ENCODE data around the gene RAP2A.

The RAP2A gene

DNA sequence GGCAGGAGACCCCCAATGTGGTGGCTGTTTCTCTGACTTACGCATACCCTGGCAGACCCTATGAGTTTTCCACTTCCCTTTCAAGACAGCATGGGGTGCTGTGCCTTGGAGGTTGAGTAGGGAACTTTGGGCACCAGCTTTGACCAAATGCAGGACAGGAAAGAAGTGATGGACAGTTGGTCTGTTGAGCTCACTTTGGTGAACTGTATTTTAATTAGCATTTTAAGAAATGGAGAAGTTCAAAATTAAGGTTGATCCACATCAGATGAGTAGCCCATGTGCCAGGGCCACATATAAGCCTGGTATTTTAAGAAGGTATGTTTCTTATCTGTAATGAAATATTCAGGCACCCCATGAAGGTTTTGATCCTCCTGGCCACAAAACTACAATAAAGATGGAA is 46.1 kb upstream of the RAP2A start:
- H3K4me3 ChIP-seq (replicated peaks; ENCODE audit: low read depth, low read length) = no peak overlapping the region
- TF ChIP-seq, protein P1, sequence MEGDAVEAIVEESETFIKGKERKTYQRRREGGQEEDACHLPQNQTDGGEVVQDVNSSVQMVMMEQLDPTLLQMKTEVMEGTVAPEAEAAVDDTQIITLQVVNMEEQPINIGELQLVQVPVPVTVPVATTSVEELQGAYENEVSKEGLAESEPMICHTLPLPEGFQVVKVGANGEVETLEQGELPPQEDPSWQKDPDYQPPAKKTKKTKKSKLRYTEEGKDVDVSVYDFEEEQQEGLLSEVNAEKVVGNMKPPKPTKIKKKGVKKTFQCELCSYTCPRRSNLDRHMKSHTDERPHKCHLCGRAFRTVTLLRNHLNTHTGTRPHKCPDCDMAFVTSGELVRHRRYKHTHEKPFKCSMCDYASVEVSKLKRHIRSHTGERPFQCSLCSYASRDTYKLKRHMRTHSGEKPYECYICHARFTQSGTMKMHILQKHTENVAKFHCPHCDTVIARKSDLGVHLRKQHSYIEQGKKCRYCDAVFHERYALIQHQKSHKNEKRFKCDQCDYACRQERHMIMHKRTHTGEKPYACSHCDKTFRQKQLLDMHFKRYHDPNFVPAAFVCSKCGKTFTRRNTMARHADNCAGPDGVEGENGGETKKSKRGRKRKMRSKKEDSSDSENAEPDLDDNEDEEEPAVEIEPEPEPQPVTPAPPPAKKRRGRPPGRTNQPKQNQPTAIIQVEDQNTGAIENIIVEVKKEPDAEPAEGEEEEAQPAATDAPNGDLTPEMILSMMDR (IDR thresholded peaks at IDR 0.05; ENCODE audit: low read length, missing control alignments) = no peak
- no peak for DNase-seq (ENCODE audit: low read depth)

DNA sequence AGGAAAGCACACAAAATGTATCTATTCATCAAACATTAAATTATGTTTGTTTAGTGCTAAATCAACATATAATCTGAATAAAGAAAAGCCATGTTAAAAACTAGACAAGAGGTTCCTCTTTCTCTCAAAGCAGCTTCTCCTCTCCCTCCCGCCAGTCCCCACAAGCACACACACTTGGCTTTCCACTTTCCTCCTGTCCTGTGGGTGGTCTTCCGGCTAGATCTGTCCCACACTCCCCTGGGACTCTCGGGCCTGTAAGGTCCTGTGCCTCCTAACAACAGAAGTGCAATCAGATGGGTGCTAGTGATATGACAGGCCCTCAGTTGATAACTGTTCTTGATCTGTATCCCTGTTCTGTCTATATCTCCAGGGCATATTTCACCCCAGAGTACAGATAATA is 45.6 kb upstream of the RAP2A start:
- DNase-seq (ENCODE audit: low read depth) = no peak
- no peak overlapping the region for H3K4me3 ChIP-seq (replicated peaks; ENCODE audit: low read depth, low read length)
- TF ChIP-seq, protein P1 (IDR thresholded peaks at IDR 0.05; ENCODE audit: low read length, missing control alignments) = no peak

DNA sequence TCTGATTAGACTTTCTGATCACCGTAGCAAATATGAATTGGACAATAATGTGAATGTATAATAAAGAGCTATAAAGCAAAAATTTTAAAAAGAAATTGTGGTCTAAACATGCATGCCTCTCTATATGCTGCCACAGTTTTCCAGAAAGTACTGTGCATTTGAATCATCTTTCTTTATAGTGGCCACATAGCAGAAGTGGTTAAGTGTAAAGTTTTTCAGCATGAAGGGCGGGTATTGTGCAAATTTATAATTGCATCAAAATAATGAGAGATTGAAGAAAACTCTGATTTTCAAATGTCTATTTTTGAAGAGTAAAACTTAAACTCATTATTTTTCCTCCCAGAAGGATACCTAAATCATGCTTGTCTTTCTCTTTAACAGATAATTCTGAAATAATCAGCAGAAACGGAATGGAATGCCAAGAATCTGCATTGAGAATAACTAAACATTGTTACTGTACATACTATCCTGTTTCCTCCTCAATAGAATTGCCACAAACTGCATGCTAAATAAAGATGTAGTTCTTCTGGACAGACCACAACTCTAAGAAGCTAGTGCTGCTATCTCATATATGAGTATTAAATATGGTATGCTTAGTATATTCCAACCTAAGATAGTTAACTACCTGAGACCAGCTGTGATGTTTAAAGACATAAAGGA is 42.9 kb upstream of the RAP2A start:
- TF ChIP-seq, protein P1 (IDR thresholded peaks at IDR 0.05; ENCODE audit: low read length, missing control alignments) = no peak
- peak; percentile 35 for DNase-seq (ENCODE audit: low read depth)
- H3K4me3 ChIP-seq (replicated peaks; ENCODE audit: low read depth, low read length) = no peak overlapping the region

DNA sequence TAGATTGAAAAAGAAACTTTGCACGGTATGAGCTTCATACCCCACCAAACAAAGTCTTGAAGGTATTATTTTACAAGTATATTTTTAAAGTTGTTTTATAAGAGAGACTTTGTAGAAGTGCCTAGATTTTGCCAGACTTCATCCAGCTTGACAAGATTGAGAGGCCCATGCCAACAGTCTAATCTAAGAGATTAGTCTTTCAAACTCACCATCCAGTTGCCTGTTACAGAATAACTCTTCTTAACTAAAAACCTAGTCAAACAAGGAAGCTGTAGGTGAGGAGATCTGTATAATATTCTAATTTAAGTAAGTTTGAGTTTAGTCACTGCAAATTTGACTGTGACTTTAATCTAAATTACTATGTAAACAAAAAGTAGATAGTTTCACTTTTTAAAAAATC is 41.9 kb upstream of the RAP2A start:
- DNase-seq (ENCODE audit: low read depth) = no peak
- TF ChIP-seq, protein P1 (IDR thresholded peaks at IDR 0.05; ENCODE audit: low read length, missing control alignments) = no peak

DNA sequence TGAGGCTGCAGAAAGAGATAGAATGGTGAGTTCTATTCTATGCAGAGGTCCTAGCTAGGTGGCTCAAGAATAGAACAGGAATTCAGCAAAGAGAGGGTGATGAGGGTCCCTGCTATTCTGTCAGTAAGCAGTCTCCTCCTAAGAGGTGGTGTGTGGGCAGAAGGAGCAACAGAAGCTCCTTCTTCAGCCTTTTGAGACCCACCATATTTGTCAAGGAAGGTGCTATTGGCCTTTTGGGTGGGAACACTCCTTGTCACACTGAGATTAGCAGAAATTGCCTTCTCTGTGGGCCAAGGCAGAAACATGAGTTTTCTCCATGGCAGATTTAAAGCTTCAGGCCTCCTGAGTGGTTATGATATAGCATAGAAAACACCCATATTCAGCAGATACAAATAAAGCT is 39.4 kb upstream of the RAP2A start:
- DNase-seq (ENCODE audit: low read depth) = no peak
- TF ChIP-seq, protein P1 (IDR thresholded peaks at IDR 0.05; ENCODE audit: low read length, missing control alignments) = no peak
- H3K4me3 ChIP-seq (replicated peaks; ENCODE audit: low read depth, low read length) = no peak overlapping the region

More for the DNA sequence above, 41.9 kb upstream of the RAP2A start:
- no peak overlapping the region for H3K4me3 ChIP-seq (replicated peaks; ENCODE audit: low read depth, low read length)

DNA sequence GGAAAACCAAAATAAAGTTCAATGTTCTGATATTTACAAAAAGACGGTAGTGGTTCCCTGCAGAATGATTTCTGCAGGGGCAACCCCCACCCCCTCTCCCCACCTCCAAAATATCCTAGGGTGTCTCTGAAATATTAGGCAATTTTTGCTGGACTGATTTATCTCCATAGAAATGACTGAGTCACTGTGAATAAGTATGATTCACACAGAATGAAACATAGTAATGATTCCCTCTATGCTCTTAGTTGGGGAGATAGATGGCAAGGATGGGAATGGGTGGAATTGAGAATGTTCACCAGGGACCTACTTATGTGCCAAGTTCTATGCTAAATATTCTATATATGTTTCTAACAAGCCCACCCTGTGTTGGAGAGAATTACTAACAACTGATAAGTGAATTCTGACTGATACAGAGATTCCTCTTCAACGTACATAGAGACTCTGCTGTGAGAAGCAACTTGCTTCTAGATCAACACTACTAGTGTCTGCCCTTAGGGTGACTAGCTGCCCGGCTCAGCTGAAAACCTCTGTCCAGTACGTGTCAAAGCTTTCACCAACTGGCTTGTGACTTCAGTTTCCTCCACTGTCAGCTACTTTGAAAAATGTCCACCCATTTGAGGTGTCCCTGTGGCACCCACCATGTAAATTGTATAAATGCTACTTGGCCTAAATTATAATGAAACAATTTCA is 38.4 kb upstream of the RAP2A start:
- no peak overlapping the region for H3K4me3 ChIP-seq (replicated peaks; ENCODE audit: low read depth, low read length)
- peak; percentile 50 for DNase-seq (ENCODE audit: low read depth)
- TF ChIP-seq, protein P1 (IDR thresholded peaks at IDR 0.05; ENCODE audit: low read length, missing control alignments) = no peak
